NCI-H1105 treated with DMSO at 0.1 percent for 48 hours (cell line): Measurements from ENCODE around the gene BTBD3.

Source experiments
- DNase-seq: peaks from one replicate; lab custom pipeline; 2025; lab: John Stamatoyannopoulos, UW

BTBD3 gene

GRCh38 chr20:11917663-11918062, at the start of gene BTBD3:
TSS of gene BTBD3 (plus strand) at chr20:11917893. CDS start at chr20:11918276, 383 bp downstream.
- peak; percentile 89 for DNase-seq

DNA sequence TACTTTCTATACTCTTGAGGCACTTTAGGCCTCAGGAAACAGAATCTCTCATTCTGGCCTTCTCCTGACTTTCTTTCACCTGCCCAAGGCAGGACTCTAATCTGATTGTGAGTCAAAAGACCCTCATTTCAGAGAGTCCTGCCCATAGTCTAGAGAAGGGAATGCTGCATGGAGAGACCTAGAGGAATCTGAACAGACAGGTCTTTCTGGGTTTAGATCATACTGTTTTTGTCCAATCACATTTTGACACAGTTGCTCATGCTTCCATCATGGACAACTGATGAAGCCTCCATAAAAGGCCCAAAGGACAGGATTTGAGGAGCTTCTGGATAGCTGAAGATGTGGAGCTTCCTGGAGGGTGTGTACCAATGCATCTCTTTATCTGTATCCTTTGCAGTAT, 48.1 kb upstream of the BTBD3 start:
- DNase-seq: no peak

- DNase-seq: no peak
Measured at GRCh38 chr20:11870411-11870810, 47.3 kb upstream of the BTBD3 start.

DNA sequence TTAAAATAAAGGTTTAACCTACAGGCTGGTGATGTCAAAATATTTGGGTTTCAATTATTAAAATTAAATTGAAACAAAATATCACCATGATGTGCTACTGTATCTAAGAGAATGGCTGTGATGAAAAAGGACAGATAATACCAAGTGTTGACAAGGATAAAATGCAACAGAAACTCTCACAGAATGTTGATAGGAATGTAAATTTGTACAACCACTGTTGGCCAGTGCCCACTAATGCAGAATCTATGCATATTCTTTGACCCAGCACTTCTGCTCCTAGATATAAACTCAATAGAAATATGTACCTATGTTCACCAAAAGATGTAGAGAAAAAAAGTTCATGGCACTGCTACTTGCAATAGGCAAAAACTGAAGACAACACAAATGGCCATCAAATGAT, 41.1 kb upstream of the BTBD3 start:
- no peak for DNase-seq

GRCh38 chr20:11880680-11881079, 37.0 kb upstream of the BTBD3 start:
- no peak for DNase-seq

DNA sequence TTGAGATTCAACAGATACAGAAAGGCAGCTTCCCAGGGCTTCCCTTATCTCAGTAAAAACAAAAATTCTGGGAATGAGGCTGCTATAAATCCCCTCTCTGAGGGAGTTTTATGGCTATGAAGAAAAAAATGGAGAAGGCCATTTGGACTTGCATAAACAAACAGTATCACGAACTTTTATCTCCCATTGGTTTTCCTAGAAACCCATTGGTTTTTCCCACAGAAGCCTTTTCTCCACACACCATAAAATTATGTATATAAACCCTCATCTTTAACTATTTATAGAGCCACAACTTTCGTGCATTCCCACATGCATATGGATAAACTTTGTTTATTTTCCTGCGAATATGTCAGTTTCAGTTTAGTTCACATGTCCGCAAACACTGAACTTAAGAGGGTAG, 36.2 kb upstream of the BTBD3 start:
- no peak for DNase-seq

DNA sequence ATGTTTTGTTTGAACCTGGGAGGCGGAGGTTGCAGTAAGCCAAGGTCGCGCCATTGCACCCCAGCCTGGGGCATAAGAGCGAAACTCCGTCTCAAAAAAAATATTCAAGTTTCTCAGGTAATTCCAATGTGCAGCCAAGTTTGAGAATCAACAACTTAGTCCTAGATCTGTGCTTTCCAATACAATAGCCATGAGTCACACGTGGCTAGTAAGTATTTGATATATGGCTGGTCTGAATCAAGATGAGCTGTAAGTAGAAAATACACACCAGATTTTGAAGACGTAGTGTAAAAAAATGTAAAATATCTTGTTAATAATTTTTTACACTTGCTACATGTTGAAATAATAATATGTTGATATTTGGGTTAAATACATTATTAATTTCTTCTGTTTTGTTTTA, 35.0 kb upstream of the BTBD3 start:
- DNase-seq: no peak

DNA sequence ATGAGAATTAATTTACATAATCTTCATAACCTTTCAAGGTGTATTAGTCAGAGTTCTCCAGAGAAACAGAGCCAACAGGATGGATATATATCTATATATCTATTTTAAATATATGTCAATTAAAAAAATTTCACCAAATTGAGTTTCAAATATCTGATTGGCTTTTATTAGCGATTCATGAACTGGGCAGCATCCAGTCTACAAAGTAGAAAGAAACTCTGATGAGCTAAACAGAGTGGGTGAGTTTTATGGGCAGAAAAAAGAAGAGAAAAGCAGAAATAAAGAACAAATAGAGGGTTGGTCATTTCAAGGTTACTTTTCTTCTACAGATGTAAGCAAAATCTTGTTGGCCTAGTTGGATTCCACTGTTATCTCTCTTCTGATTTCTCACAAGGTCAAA, 29.0 kb upstream of the BTBD3 start:
- no peak for DNase-seq

GRCh38 chr20:11890331-11891076, 27.2 kb upstream of the BTBD3 start:
- DNase-seq: peak; percentile 95

DNA sequence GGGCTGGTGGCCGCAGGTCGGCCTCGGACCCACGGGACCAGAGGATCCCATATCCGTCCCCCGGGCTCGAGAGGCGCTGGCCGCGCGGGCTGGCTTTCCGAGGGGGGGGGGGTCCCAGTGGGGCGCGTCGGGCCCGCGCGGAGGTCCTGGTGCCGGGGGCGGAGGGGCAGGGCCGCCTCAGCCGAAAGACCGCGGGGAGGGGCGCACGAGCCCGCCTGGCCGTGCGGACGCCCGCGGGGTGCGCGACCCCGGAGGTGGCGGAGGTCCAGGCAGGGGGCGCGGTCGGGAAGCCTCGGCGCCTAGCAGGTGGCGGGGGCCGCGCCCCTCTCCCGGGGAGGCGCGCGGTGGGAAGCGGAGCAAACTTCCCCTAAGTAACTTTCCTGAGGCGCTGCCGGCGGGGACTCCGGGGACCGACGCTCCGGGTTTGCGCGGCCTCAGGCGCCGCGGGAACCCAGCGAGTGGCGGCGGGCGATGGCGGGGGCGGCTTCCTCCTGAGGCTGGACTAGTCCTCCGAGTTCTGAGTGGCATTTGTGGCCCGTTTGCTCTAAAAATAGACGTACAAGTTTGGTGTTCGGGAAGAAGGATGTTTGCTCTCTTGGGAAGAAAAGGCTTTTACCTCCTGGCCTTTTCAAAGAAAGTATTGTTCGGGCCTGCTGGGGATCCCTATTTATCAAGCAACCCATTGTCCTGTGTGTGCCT, 26.5 kb upstream of the BTBD3 start:
- DNase-seq: peak; percentile 72

DNA sequence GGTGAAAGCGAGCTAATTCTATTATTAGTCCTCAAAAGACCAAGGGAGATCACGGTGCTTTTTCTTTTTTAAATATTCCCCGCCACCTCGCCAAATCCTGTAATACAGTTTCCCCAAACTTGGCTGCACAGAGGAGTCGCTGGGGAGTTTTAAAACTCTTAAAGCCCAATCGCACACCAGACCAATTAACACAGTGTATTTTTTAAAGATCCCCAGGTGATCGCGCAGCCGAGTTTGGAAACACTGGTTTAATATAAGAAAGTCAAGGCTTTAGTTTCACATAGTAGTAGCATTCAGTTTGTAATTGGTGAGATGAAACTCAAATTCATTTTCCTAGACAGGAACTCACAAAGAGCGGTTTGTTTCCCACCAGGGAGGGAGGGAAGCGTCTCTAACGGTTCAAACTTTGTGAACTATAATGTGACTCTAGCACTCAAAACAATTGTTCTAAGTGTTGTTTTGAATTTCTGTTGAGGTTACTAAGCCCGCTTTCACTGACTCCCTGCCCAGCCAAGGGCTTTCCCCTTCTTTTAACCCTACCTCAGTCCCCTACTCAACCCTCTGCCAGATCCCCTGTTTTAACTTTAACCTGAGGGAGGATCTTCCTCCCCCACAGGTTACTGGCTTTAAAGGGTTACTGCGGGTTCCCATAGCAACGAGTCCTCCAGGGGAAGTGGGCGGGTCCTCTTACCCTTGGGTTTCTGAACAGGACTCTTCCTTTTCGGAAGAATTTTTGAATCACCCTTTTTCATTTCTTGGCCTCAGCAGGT, 25.7 kb upstream of the BTBD3 start:
- peak; percentile 83 for DNase-seq

GRCh38 chr20:11894062-11894461, 23.6 kb upstream of the BTBD3 start:
- no peak for DNase-seq

GRCh38 chr20:11895861-11896387, 21.8 kb upstream of the BTBD3 start:
- no peak for DNase-seq

DNA sequence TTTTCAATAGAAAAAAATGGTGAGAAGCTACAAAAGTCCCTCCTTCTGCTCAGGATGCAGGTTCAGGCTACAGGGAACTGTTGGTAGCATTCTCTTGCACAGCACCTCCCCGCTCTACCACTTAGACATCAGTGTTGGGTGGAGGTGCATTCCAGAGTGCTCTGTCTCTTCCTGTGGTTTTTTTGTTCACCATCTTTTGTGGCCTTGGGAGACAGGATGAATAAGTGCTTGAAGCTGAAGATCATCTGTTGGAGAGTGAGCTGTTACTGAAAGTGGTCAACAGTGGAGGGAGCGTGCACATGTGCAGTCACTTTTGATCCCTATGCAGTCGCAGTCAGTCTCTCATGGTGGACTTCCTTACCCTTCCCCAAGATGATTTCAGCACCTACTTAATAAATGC, 16.6 kb upstream of the BTBD3 start:
- no peak for DNase-seq

DNA sequence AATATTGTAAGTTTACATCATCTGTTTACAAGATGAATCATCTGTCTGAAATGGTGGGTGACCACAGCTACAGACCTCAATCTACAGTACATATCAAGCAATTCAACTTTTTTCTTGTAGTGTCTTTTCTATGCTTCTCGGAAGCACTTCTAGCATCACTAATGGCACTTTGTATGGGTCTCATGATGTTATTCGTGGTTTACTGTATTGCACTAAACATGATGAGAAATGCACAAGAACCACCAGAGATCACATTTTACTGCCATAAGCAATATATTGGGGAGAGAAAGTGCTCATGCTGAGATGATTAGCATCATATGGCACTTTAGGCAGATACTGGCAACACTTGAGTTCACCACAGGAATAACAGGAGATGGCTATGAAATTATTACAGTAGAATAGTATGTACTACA, 15.4 kb upstream of the BTBD3 start:
- no peak for DNase-seq

DNA sequence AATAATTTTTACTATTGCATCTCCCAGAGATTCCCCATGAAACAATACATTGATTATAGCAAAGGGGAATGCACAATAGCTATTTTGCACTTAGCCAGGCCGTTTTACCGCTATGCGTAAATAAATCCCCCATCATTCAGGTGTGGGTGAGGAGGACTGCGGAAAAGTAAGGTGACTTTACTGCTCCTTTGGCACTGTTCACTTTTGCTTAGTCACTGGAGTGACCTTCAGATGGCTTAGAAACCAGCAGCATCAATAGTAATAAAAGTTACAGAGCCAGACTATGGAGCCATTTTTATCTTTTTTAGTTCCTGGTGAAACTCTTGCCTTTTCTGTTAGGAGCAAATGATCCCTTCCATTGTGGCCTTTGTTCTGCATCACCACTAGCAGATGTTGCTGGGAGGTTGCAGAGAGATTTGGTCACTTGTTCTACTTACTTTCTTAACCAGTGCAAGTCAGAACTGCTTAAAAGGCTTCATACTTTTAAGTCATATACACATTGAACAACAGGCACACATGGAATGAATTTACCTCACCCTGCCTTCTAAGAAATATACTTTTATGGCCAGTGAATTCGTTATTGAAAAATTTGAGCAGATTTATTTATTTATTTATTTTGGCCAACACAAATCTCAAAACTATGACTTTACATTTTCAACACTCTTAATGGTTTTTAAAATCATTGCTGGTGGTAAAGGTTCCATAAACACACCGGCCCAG, 12.1 kb upstream of the BTBD3 start:
- DNase-seq: no peak

DNA sequence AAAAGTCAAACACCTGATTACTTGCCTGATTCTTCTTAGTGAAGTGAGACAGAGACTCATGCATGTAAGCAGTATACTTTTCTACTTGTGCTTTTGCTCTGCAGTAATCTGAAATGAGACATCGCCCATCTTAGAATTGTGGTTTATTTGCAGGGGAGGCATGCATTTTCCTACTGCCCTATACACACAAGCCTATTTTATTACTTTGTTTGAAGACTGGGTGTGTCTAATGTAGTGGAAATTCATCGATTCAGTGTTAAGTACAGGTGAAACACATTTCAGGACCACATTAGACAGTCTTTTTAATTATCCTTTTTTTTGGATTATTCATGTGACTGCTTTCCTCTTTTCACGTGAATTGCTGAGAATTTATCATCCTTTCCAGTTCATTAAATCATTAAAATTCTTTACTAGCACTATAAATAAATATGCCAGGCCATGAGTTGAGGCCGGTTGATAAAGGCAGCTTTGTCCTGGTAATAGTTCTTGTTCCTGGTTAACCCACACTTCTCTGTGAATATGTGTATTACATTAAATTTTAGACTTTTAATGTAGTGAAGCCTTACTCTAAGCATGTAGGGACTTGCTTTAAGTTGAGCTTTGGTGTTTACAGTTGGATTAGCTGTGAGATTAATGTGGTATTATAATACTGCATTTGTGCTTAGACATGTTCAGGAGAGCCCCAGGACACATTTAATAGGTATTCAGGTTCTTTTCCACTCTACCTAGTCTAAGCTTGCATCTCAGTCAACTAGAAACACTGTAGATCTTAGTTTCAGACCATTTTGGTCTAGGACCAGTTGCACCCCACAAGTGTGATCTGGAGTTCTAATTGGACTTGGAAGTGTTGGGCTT, 10.8 kb upstream of the BTBD3 start:
- DNase-seq: peak; percentile 64

DNA sequence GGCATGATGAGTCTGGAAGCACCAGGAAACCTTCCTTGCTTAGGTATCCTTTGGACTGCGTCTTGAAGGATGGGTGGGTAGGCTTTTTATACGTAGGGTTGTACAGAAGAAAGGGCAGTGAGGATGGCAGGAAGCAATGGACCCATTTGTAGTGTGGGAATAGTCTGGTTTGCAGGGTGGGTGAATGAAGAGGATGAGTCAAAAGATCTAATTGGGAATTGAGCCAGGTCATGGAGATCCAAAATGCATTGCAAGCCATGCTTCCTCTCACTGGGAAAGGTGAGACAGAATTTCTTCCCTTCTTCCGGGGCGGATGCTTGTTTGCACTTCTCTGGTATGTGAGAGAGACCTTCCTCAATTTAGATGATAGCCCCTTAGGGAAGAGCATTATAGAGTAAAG, 10.1 kb upstream of the BTBD3 start:
- DNase-seq: no peak

DNA sequence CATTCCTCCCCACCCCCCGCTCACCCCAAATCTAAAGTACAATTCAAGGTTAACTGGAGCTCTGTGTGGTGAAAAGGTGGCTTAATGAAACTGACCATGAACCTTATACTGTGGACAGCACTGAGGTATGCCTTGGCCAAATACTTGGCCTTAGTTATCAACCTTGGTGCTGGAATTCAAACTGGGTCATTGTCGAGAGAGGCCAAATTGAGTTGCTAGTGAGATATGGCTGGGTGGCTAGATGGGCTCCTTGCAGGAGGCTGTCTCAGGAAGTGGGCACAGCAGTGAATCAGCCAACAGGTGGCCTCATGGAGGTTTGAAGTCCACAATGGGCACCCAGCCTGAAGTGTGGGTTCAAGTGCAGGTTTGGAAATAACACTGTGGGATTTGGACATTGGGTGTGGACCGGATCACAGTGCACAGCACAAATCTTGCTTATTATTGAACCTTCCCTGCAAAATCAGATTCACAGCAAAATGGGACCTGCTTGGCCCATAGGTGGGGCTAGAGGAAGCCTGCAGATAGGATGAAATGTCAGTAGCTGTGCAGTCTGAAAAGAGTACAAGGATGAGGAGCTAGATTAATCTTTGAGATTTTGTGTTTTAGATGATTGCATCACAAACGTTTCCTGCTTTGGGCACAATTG, 5.6 kb upstream of the BTBD3 start:
- DNase-seq: peak; percentile 13

GRCh38 chr20:11912659-11913415, 4.9 kb upstream of the BTBD3 start:
- DNase-seq: no peak
